Measurements from ENCODE around the gene HLA-F.

Gene HLA-F

DNA sequence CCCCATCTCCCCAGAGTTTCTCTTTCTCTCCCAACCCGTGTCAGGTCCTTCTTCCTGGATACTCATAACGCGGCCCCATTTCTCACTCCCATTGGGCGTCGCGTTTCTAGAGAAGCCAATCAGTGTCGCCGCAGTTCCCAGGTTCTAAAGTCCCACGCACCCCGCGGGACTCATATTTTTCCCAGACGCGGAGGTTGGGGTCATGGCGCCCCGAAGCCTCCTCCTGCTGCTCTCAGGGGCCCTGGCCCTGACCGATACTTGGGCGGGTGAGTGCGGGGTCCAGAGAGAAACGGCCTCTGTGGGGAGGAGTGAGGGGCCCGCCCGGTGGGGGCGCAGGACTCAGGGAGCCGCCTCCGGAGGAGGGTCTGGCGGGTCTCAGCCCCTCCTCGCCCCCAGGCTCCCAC lies at the start of gene HLA-F:
HLA-F (plus strand) TSS at position 173 of the 404 bp plus-strand sequence; CDS start at position 203, 30 bp downstream.
- DNase-seq, result no peak
- in situ Hi-C loops (cut with MboI; ENCODE audit: low pct_unique_long_range_greater_than_20kb, low sequenced_read_pairs), result no loop called here

DNA sequence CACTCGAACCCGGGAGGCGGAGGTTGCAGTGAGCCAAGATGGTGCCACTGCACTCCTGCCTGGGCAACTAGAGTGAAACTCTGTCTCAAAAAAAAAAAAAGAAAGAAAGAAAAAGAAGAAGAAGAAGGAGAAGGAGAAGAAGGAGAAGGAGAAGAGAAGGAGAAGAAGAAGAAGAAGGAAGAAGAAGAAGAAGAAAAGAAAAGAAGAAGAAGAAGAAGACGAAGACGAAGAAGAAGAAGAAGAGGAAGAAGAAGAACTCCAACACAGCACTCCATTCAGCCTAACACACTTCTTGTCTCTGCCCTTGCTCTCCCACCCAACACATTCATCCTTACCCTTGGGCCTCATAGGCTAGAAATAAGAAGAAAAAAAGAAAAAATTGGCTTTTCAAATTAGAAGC lies 49.2 kb upstream of the HLA-F start:
- in situ Hi-C loops (cut with MboI; ENCODE audit: low pct_unique_long_range_greater_than_20kb, low sequenced_read_pairs), result no loop called here
- DNase-seq, result no peak

DNA sequence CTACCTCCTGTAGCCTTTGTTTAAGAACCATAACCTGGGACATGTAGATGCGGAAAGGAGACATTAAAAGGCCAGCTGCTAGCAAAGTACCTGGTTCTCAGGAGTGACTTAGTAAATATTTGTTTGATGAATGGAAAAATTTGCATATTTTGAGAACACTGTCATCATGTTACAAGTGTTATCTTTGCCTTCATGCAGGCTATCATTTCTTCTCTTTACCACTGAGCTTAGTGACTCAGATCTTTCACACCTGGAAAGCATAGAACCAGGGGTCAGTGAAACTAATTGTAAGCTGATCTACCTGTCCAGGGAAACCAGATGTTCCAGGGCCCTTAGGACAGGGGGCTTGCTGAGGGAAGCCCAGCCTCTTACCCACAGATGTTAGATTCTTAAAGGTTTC lies 47.7 kb upstream of the HLA-F start:
- no peak for DNase-seq
- in situ Hi-C loops (cut with MboI; ENCODE audit: low pct_unique_long_range_greater_than_20kb, low sequenced_read_pairs), result no loop called here

DNA sequence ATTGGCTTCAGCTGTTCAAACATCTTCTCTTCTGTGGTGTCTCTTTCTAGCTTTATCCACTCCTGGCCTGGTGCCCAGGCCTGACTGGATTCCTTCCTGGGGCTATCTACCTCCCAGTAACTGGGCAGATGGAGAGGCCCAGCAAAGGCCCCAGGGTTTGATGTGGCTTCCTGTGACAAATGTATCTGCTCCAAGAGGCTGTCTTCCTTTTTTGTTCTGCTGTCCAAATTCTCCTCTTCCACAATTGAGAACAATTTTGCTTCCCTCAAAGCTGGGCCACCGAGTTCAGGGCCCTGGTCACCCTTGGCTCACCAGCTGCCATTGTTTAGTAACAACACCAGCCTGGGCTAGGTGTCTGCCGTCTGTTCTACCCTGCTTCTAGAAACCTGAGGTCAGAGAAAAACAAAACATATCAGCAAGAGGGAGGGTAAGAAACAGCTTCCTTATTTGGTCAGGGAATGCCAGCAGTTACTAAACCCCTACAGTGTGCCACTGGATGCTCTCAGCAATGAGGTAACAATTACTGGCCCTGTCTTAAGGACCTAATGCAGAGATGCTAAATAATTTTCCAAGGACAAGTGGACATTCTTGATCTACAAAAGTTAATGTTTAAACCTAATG lies 46.1 kb upstream of the HLA-F start:
- DNase-seq, result peak; percentile 20
- in situ Hi-C loops (cut with MboI; ENCODE audit: low pct_unique_long_range_greater_than_20kb, low sequenced_read_pairs), result no loop called here

DNA sequence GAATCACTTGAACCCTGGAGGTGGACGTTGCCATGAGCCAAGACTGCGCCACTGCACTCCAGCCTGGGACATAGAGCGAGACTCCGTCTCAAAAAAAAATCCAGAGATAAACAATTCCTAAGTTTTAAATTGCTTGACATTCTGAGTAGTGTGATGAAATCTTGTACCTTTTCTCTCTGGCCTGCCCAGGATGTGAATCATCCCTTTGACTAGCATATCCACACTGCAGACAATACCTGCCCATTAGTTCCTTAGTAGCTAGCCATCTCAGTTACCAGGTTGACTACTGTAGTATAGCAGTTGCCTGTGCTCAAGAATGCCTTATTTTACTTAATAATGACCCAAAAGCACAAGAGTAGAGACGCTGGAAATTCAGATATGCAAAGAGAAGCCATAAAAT lies 45.1 kb upstream of the HLA-F start:
- no peak for DNase-seq

DNA sequence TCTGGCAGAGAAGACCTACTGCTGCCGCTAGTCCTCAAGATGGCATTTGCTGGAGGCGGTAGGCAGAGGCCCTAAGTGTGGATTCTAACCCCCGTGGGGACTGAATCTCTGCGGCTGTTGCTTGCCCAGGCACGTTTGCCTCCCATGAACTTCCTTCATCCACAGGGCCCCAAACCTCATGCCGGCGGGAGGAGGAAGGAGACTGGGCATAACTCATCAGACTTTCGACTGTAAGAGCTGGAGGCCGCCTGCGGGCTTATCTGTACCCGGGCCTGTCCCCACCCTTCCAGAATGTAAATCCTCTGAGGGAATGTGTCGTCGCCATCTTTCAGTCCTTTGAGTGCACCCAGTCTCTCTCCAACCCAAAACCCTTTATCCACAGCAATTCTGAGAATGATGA lies 43.3 kb upstream of the HLA-F start:
- DNase-seq, result no peak
- in situ Hi-C loops (cut with MboI; ENCODE audit: low pct_unique_long_range_greater_than_20kb, low sequenced_read_pairs), result no loop called here

More for the DNA sequence above, 45.1 kb upstream of the HLA-F start:
- in situ Hi-C loops (cut with MboI; ENCODE audit: low pct_unique_long_range_greater_than_20kb, low sequenced_read_pairs), result no loop called here

DNA sequence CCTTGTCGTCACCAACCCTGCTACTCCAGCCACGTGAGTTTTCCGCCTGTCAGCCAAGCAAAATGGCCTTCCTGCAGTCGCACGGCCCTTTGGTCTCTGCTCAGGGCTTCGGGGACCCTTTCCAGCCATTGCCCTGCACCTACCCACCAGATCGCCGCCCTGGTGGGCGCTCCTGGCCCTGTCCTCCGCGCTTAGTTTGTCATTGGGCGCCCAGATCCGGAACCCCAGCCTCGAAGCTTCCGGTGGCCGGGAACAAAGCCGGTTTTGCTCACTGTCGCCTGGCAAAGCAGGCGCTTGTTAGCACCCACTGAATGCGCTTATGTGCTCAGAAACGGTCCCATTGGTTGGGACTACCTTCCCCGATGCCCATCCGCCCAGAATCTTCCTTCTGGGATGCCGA lies 42.8 kb upstream of the HLA-F start:
- no peak for DNase-seq
- in situ Hi-C loops (cut with MboI; ENCODE audit: low pct_unique_long_range_greater_than_20kb, low sequenced_read_pairs), result no loop called here

DNA sequence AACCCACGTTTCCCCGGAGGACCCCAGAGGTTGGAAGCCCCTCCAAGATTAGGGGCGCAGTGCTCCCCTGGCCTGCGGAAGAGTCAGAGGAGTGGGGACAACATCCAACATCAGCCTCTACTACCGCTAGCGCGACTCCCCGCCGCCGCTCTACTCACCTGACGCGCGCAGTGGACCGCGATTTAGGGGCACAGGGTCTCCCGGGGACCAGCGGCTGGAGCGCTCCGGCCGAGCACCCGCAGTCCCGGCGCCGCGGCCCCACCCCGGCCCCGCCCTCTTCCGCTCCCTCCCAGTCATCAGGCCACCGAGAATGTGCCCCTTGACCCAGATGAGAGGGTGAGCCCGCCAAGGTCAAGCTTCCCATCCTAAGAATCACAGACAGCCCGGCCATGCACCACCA lies 42.3 kb upstream of the HLA-F start, which contains the start of gene ZFP57:
ZFP57 (minus strand) TSS at position 249 of the 400 bp plus-strand sequence. CDS start 4,149 bp downstream, outside the sequence.
- no peak for DNase-seq
- in situ Hi-C loops (cut with MboI; ENCODE audit: low pct_unique_long_range_greater_than_20kb, low sequenced_read_pairs), result no loop called here

DNA sequence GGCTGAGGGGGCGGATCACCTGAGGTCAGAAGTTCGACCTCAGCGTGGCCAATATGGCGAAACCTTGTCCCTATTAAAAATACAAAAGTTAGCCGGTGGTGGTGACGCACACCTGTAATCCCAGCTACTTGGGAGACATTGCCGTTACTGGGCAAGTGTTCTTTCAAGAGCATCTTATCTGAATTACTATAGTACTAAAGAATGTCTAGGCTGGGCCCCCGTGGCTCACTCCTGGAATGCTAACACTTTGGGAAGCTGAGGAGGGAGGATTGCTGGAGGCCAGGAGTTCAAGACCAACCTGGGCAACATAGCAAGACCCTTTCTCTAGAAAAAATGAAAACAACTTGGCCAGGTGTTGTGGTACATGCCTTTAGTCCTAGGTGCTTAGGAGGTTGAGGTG lies 41.4 kb upstream of the HLA-F start:
- in situ Hi-C loops (cut with MboI; ENCODE audit: low pct_unique_long_range_greater_than_20kb, low sequenced_read_pairs), result no loop called here
- no peak for DNase-seq

DNA sequence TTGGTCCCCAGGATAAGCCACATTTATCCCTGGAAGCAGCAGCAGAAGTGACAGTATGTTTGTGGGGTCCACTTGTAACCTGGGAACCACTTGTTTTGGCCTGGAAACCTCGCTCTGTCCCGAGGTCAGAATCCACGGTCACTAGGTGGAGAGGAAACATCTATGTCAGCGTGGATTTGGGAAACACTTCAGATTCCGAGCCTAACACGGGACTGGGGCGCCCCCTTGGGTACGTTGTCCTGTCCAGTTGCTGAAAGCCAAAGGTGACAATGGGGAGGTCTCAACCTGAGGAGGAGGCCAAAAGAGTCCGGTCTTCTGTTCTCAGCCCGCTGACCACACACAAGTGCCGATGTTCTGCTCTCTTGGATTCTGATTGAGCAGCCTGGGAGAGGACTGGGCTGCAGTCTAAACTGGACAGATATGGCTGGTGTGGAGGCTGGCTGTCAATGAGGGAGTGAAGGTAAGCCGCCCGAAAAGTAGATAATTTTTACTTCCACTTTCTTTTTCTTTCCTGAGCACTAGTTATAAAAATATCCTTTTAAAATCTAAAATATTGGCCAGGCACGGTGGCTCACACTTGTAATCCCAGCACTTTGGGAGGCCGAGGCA lies 37.4 kb upstream of the HLA-F start:
- no peak for DNase-seq
- in situ Hi-C loops (cut with MboI; ENCODE audit: low pct_unique_long_range_greater_than_20kb, low sequenced_read_pairs), result no loop called here

DNA sequence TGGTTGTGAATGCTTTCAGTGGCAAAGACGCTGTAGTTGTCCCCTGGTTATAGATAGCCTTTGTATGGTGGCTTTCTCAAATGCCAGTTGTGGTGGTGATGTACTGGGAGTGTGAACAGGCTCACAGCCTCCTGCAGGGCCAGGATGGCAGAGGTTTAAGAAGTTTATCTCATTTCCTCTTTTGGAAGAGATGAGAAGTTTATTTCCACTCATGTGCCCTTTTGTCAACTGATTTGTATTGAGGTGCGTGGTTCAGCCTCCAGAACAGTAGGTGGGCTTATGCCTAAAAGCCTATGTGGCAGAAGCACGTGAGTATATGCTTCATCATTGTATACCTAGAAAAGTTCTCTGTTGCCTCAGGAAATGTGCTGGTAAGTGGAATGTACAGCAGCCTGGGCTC lies 28.6 kb upstream of the HLA-F start:
- no peak for DNase-seq
- in situ Hi-C loops (cut with MboI; ENCODE audit: low pct_unique_long_range_greater_than_20kb, low sequenced_read_pairs), result no loop called here

DNA sequence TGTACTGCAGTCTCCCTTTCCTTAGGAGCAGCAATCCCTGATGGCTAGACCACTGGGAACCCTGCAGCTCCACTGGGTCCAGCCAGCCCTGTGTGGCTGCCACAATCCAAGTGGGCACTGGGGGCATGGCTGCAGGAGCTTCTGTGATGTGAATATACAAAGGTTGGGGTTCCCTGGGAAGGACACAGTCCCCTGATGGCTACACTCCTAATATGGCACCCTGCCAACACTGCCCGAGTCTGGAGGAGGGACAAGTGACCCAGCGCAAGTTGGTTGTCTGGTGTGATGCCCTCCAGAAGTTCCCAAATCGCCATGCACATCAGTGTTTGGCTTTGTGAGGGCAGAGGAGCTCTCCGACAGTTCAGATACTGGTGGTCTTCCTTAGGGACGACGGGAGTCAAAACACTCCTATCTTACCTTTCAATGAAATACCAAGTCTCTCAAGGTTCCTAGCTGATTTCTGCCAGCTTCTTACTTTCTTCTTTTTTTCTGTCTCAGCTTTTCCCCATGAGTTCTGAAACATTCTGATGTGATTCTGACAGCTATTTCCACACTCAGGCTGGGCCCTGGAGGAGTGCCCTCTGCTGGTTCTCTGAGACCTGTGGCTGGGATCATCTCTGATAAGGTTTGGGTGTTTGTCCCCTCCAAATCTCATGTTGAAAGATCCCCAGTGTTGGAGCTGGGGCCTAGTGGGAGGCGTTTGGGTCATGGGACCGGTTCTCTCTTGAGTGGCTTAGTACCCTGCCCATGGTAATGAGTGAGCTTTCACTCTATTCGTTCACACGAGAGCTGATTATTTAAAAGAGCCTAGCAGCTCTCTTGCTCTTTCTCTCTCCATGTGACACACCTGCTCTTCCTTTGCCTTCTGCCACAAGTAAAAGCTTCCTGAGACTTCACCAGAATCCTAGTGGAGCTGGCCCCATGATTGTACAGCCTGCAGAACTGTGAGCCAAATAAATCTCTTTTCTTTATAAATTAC lies 26.8 kb upstream of the HLA-F start:
- DNase-seq, result no peak

DNA sequence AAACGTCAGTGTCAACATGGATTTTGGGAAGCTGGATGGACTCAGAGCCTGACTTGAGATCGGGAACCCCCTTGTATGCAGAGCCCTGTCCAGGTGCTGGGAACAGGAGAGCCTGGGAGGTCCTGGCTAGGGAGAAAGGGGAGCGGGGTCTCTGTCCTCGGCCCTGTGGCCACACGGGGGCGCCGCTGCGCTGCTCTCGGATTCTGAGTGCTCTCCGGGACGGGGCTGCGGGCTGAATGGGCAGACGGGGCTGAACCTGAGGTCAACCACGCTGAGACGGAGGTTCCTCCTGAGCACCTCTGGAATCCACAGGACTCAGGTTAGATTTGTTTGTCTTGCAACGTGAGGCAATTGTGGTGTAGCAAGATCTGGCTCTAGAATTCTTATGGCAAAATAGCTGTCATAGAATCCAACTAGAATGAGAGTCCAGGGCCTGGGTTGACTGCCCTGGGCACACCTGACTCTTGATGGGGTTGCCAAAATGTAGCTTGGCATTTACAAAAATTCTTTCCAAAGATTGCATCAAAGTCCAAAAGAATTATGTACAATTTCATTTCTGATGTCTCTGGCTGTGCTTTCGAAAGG lies 20.6 kb upstream of the HLA-F start:
- in situ Hi-C loops (cut with MboI; ENCODE audit: low pct_unique_long_range_greater_than_20kb, low sequenced_read_pairs), result no loop called here
- peak; percentile 56 for DNase-seq

More for the DNA sequence above, 26.8 kb upstream of the HLA-F start:
- in situ Hi-C loops (cut with MboI; ENCODE audit: low pct_unique_long_range_greater_than_20kb, low sequenced_read_pairs), result no loop called here

DNA sequence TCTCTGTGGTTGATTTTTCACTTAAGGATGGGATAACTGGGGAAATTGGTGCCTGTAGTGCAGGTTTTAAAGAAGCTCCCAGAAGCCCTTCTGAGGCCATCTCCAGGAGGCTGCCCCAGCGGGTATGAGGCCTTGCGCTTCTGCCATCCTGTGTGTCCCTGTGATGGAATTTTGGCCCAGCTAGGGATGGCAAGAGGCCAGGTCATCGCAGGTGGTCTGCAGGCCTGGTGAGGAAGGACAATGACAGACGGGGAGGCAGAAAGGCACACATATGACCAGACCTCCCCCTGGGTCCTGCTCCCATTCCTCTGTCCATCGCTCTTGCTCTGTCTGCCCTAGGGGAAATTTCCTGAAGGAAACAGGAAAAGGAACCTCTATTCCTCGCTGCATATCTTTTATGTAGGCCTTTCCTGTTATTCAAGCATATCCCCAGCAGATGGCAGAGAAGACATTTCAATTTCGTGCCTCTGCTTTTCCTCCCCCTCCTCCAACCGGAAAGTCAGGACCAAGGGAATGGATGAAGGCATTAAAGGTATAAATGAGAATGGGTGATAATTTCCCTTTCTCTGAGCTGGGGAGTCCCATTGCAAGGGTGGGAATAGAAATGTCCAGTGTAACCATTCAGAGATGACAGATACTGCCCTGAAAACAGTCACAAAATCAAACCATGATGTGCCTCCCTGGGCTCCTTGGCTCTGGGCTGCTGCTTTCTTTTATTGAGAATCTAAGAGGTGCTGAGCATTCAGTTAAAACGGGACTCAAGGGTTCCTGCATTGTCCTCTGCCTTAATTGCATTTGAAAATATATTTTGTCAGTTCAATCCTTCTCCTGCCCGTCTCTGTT lies 17.6 kb upstream of the HLA-F start:
- in situ Hi-C loops (cut with MboI; ENCODE audit: low pct_unique_long_range_greater_than_20kb, low sequenced_read_pairs), result no loop called here
- peak; percentile 55 for DNase-seq

DNA sequence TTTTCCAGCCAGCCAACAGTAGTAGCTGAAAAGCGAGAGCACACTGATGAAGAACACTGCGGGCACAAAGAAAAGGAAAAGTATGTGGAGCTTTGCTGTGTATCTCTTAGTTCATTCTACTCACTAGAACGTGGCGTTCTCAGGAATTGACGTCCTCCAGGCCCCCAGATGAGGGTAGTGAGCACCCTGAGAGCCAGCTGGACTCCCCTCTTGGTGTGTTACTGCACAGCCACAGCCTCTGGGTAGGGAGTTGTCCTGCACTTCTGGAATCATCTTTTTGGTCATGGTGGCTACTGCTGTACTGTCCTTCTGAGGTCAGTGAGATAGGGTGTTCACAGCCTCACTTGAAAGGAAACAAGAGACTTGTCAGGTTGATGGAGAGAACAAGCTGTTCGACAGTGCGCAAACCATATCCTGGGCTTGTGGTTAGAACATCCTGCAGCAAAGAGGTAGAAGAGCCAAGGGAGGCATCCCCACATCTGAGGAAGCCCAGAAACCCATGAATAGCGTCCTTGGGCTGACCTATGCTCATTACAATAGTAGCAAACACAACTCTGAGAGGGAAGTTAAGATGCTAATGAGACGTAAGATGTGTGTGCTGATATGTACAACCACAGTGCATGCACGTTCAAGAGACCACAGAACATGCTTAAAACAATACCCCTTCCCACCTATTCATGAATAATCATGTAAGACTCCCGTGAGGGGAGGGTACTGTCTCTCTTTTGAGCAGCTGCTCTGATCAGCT lies 14.6 kb upstream of the HLA-F start:
- in situ Hi-C loops (cut with MboI; ENCODE audit: low pct_unique_long_range_greater_than_20kb, low sequenced_read_pairs), result no loop called here
- DNase-seq, result peak; percentile 9

DNA sequence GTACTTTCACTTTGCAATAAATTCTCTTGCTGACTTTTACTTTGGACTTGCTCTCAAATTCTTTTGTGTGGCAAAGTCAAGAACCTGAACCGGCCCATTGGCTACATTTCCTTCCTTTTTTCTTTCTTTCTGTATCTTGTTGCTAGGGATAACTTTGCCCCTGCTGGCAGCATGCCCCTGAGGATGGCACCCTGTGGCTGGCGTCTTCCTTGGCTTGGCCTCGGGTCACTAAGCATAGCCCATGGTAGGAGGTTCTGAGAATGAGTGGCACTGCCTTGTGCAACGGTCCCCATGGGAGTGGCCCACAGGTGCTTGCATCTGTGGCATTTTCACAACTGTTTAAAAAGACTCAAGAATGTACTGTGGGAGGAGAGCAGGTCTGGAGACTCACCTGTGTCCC lies 14.0 kb upstream of the HLA-F start:
- DNase-seq, result no peak
- in situ Hi-C loops (cut with MboI; ENCODE audit: low pct_unique_long_range_greater_than_20kb, low sequenced_read_pairs), result no loop called here

DNA sequence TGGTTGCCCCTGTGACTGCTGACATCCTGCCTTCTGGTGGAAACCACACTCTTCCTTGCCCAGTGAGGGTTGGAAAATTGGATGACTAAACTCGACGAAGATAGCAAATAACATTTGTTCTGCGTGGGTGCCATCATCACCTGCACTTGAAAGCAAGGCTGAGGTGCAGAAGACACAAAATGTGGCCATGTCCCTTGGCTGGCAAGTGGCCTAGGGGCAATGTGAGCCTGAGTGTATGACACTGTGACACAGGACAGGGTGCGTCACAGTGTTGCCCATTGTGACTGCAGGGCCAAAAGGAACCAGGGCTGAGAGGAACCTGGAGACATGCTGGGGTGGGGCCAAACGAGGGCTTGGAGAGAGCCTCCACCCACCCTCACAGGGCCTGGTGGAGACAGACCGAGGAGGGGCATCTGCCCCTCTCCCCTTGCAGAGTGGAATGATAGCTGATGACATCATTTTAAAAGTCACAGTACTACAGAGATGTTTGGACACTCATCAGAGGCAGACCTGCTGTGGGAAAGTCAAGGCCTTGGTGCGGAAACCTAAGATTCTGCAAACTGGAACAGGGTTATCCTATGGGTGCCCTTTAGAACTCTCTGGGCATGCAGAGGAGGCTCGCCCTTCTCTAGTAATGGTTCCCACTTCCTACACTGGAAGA lies 12.8 kb upstream of the HLA-F start:
- in situ Hi-C loops (cut with MboI; ENCODE audit: low pct_unique_long_range_greater_than_20kb, low sequenced_read_pairs), result no loop called here
- DNase-seq, result no peak

DNA sequence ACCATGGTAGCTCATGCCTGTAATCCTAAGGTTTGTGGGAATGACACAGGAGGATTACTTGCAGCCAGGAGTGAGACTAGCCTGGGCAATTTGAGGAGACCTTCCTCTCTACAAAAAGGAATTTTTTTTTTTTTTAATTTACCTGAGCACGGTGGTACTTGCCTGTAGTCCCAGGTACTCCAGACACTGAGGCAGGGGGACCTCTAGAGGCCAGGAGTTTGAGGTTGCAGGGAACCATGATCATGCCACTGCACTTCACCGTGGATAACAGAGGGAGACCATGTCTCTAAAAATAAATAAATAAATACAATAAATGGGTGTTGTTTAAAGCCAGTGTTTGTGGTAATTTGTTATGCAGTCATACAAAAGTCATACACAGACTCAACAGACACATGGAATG lies 2.4 kb upstream of the HLA-F start:
- in situ Hi-C loops (cut with MboI; ENCODE audit: low pct_unique_long_range_greater_than_20kb, low sequenced_read_pairs), result no loop called here
- no peak for DNase-seq

Data from KBM-7 (cell line).